Activated T-cell treated with anti-CD3 and anti-CD28 coated beads, Interleukin-2, amount 50 U/mL, for 1 hour (primary cell): ENCODE results near the gene PDXP.

ENCODE experiments used
- DNase-seq: peaks from one replicate; pipeline ENCODE4 v3.0.0-alpha.2; 2020

PDXP gene

DNA sequence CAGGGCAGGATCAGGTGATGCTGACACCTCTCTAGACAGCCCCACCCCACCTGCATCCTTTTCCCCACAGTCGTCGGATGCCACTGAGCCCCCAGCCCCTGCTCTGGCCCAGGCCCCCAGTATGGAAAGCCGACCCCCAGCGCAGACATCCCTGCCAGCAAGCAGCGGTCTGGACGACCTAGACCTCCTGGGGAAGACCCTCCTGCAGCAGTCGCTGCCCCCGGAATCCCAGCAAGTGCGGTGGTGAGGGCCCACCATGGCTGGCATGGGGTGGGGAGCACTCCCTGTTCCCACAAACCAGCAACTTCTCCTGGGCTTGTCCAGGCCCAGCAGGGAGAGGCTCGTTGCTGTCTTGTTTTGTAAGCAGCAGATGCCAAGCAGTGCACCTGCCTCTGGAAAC lies 28.6 kb upstream of the PDXP start:
- DNase-seq: no peak

DNA sequence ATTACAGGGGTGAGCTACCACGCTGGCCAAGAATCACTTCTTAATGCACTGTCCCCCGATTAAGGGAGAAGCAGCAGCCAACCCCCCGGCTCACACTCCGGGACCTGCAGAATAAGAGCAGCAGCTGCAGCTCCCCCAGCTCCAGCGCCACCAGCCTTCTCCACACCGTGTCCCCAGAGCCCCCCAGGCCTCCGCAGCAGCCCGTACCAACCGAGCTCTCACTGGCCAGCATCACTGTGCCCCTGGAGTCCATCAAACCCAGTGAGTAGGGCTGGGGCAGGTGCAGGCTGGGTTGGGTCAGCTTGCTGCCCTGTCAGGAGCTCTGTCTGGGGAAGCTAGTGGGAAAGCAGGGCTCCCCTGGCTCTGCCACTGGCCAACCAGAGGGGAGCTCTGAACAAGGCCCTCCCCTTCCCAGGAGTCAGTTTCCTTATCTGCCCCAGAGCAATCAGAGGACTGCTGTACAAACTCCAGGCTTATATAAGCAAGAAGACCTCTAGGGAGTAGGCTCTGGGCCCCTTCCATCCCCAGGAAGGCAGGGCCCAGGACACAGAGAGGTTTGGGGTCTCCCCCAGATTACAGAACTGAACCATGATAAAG lies 27.6 kb upstream of the PDXP start:
- no peak for DNase-seq

DNA sequence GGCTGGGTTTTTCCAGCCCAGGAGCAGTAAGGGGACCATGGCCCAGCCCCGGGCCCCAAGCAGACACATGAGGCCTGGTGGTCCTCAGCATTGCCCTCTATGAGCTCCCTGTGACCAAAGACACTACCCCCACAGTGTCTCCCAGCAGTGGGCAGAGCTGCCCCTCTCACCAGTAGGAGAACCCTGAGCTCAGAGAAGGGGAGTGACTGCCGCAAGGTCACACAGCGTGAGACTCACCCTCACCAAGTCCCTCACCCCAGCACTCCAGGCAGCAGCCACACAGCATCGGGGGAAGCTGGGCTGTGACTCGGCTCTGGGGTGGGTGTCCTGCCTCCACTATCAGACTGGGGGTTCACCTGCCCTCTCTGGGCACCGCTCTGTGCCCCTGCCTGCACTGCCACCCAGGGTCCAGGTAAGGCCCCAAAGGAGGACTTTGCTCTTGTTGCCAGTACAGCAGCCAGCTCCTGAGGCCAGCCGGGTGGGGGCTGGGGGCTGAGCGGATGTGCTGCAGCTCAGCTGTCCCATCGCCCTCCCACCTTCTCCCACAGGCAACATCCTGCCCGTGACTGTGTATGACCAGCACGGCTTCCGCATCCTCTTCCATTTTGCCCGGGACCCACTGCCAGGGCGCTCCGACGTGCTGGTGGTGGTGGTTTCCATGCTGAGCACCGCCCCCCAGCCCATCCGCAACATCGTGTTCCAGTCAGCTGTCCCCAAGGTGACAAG lies 26.9 kb upstream of the PDXP start:
- no peak for DNase-seq

DNA sequence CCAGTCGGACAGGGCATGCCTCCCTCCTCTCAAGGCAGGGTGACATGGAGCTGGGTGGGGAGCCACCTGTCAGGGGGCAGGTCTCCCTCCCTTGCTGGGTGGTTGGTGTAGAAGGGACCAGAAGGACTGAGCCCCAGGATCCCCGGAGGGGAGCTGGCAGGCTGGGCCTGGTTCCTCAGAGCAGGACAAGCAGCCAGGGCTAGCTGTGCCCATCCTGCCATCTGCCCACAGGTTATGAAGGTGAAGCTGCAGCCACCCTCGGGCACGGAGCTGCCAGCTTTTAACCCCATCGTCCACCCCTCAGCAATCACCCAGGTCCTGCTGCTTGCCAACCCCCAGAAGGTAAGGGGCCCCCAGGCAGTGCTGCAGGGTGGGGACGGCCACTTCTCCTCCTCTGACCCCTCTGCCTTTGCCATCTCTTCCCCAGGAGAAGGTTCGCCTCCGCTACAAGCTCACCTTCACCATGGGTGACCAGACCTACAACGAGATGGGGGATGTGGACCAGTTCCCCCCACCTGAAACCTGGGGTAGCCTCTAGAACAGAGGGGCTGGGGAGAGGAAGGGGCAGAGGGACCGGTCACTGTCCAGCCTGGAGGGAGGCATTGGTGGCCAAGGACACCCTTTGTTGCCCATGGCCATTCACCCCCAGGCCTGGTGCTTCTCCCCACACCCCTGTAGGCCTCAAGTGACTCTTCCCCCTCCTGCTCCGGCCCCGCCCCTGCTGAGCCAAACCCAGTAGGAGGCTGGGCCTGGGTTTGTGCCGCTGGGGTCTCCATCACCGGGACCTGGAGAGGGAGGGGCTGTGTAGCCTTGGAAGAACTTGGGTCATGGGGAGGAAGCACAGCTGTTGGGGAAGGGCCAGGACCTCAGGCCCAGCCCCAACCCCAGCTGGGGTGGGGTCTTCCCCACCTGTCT lies 26.1 kb upstream of the PDXP start:
- no peak for DNase-seq

DNA sequence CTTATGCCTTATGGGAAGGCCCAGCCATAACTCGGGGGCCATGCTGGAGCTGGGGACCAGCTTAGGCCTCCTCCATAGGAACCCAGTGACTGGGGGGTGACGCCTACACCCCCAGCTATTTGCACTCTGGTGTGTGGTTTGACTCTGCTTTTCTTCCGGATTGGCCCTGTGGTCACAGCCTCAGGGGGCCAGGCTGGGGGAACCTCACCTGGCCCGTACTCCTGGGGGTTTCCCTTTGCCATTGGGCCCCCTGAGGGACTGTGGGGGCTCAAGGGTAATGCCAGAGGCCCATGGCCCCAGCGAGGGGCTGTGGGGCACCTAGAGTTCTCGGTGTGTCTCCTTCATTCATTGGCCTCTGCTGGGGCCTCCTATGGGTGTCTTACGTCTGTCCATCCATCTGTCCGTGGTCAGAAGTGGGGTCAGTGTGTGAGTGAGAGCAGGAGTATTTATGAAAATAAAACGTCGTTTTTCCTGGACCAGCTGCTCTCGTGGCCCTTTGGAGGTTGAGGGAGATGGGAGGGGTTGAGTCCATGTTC lies 25.4 kb upstream of the PDXP start:
- no peak for DNase-seq

DNA sequence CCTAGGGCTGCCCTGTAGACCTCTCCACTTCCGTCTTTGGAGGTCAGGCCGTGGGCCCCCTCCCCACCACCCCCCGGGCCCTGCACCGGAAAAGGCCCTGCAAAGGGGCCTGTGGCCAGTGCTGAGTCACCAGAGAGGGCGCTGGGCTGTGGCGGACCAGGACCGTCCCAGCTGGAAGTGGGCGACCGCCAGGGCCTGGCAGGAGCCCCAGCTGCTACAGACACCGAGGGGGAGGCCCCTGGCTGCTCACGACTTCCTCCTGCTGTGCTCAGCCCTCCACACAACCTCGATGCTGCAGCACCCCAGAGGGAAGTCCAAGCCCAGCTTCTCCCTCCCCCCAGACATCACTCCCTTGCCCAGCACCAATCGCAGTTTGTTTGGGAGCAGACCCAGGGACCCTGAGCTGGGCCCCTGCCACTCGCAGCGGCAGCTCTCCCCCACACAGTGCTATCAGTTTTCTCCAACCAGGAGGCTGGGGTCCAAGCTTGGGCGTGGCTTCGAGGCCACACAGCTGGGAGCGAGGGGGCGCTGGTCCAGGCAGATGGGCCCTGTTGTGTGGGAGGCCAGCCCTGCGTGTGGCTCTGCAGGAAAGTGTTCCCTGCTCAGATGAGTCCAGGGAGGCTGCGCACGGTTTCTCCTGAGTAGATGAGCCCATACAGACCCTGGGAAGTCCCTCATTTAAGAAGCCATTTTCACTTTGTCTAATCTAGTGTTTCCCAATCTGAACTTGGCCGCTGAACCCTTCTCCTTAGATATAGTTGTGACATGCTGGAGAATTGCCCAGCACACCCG lies 24.7 kb upstream of the PDXP start:
- peak; percentile 59 for DNase-seq

DNA sequence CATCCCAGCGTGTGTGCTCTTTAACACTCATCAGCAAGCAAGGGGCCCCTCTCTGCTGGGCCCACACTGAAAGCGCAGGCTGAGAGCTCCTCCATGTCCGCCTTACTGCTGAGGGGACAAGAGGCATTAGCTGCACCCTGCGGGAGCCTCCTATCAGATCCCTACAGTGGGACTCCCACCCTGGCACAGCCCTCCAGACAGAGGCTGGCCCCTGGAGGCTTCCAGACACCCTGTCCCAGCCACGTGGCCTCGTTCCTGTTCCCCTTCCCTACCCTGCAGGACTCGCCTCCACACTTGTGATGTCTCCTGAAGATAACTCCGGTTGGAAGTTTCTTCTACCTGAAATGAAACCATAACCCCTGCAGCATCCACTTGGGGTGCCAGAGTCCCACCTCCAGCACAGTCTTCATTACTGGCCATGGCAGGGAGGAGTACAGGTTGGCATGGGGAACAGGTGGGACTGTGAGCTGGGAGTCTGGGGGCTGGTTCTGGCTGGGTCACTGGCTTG lies 24.1 kb upstream of the PDXP start:
- no peak for DNase-seq

DNA sequence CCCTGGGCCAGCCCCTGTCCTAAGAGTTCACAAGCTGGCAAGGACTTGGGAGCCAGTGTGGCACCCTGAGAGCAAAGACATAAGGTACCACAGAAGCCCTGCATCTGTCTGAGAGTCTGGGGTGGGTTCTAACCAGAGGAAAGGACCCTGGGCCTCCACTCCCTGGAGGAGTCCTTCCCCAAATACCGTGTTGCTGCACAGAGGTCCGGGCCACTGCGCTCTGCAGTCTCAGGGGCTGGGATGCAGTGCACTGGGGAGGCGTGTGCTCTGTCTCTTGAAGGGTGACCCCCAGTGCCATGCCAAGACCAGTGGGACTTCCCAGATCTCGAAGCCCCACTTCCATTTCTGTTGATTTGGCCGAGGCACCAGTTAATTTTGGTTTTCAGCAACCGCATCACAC lies 23.4 kb upstream of the PDXP start:
- DNase-seq: no peak

DNA sequence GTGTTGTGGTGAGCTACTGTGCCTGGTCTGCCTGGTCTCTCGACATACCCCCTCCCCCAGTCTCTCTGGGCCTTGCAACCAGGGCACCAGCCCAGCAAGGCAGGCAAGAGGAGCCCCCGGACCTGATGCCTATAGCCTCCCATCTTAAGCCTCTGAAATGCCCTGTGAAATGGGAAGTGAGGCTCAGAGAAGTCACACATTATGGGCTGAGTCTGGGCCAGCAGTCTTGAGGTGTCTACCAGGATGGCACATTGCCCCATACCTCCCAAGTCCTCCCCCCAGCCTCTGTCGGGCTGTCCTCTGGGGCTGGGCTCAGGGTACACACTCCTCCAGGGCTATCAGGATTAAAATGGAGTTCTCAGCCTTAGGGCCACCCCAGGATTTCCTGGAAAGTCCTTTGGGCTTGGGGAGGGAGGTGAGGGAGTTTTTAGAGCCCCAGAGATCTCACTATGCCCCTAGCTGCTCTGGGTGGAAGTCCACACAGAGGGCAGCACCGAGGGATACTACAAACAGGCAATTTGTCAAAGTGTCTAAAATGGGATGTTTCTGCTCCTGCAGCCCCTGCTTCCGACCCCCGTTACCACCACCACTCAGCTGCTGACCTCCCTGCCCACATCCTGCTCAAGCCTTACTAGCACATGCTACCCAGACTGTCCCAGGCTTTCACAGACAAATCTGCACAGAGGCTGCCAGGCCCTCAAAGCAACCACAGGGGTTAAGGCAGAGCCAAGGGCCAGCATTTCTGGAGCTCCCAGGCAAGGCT lies 22.2 kb upstream of the PDXP start:
- DNase-seq: no peak

DNA sequence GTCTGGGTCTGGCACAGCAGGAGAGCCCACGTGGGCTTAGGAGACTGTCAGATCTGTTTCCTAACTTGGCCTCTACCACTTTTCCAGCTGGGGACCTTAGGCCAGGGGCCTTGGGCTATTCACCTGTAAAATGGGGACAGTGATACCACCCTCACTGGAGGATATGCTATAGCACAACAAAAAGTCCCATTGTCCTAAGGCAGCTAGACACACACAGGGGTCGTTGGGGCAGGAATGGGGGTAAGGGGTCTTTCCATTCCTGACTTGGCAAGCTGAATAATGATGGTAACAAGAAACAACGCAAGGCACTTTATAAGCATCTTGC lies 21.6 kb upstream of the PDXP start:
- no peak for DNase-seq

DNA sequence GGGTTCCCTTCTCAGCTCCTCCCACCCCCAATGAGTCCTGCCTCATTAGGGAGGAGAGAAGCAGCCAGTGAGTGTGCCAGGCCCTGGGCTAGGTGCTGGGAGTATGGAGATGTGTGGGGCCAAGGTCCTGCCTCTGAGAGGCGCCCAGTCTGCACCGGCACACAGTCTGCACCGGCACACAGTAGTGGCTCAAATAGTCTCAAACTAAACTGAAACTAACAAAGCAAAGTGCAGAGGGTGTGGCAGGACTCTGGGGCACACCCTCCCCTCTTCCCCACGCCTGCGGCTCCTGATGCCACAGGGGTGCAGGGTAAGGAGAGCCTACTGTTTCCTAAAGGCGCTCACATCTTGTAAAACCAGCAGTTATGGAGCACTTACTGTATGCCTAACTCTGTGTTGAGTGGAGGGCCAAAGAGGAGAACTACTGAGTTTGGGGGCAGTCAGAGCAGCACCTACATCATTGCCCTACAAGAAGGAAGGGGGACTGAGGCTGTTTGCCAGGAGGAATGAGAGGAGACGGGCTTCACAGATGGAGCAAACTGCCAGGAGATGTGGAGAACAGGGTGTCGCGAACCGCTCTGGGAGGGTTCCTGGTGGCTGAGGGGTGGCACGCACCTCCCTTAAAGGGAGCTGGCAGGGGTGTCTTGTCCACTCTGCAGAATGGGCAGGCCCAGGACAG lies 20.0 kb upstream of the PDXP start:
- no peak for DNase-seq

DNA sequence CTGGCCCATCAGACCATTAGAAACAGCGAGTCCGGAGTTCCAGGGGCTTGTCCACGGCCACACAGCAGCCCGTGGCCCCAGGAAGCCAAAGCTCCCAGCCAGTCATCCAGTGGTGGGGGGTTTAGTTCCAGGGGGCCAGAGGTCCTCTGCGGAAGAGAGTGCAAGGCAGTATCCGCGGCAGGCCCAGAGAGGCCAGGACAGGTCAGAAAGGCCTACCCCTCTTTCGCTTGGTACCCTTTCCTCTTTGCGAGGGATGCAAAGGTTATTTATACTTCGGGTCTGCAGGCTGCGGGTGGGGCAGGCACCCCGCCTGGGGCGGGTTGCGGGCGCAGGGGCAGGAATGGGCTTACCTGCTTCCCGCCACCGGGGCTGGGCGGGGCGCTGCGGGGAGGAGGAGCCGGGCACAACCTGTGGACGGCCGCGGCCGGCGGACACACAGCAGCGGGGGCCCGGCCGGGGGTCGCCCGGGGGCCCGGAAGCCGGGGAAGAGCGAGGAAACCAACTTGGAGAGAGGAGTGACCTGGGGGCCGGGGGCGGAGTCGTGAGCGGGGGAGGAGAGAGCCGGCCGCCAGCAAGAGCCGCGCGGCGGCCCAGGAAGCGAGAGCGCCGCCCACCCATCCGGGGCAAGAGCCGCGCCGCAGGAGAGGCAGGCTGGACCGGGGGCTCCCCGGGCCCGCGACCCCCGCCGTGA lies 19.3 kb upstream of the PDXP start, which contains the start of gene SH3BP1:
Gene SH3BP1, plus strand, starts transcription at position 600 of the 691 bp plus-strand sequence. CDS start 119 bp downstream, outside the sequence.
- peak; percentile 62 for DNase-seq

DNA sequence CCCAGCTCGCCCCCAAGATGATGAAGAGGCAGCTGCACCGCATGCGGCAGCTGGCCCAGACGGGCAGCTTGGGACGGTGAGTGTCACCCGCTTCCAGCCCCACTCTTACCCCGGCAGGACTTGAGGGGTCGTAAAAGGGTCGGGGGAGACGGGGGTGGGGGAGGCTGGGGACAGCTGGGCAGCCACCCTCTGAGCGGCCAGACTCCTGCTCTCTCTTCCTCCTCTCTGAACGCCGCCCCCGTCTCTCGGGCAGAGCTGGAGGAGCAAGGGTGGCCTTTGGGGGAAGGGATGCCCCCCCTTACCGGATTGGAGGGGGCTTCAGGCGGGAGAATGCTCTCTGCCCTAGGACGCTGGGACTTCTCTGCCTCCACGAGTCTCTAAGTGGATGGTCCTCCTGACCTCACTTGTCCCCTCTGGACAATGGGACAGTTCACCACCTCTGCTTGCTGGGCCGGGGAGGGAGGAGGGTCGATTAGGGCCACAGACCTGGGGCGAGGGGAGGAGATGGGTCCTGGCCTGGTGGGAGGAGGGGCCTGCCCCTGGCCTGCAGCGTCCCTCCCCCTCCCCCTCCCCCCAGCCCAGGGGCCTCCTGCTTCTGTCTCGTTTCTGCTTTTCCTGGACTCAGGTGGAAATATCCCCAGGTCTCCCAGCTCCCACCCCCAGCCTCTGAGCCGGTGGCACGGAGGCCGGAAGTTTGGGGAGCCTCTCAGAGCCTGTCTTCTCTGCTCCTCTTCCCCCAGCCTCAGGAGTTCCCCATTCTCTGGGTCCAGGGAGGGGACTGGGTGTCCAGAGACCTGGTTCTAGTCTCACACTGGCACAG lies 18.5 kb upstream of the PDXP start:
- DNase-seq: peak; percentile 30

DNA sequence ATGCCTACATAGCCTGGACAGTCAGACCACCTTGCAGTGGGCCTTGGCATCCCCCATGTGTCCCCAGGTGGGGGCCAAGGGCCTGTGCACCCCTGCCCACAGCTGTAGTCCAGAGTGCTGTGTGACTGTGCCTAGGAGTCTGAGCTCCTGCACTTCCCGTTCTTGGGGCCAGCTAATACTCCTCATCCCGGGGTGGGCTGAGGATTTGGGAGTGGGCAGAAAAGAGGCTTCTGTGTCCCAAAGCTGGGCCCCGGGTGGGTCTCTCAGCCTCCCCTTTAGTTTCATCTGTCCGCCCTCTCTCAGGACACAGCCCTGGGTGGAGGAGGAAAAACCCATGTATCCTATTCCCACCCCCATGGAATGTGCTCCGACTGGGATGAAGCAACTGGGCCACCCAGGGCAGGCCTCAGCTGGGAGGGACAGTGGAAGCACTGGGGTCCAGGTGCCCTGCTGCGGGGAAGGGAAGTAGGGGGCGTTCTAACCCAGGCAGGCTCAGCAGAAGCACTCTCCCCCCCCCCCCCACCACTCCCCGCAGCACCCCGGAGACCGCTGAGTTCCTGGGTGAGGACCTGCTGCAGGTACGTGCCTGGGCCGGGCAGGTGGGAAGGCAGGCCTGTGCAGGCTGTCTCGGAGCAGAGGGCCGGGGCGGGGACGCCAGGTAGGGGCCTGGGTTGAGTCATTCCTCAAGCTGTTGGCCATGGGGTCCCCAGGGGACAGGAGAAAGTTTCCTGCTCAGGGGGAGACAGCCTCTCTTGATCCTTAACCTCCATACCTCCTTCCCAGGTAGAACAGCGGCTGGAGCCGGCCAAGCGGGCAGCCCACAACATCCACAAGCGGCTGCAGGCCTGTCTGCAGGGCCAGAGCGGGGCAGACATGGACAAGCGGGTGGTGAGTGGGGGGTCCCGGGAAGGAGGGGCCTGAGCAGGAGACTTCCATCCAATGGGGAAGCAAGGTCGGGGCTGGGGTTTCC lies 17.6 kb upstream of the PDXP start:
- DNase-seq: no peak

DNA sequence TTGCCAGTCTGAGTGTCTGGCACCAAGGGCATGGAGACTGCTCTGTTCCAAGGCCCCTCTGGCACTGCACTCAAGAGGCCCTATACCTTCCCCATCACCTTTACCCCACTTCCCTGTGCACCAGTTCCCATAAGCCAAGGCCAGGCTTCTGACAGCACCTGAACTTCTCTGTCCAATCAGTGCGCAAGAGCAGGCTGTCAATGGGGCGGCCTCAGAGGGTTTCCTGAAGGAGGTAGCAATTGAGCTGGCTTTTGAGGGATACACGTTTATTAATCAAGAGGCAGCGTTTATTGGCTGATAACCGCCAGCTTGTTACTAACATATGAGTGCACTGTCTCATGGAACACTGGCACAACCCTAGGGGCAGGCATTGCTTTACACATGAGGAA lies 17.0 kb upstream of the PDXP start:
- DNase-seq: no peak

DNA sequence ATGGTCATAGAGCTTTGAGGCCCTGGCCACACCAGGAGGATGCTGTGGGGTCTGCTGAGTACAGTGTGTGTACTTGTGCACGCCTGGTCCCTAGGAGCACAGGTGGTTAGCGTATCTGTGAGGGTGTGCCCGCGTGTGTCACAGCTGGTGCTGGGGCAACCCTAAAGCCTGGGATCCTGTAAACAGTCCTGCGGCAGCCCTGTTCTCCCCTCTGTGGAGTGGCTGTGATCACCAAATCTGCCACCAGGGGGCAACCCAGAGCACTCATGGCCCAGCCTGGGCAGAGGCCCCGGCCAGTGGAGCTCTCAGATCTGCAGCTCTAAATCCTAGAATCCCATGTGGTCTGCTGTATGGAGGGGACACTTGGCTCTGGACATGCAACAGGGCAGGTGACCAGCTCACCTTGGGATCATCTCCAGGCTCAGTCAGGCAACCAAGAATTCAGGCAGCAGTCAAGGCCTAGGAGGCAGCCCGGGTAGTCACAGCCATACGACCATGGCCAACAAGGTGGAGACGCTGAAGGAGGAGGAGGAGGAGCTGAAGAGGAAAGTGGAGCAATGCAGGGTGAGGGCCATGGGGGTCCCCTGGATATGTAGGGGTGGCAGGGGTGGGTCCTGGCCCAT lies 15.2 kb upstream of the PDXP start:
- peak; percentile 92 for DNase-seq

DNA sequence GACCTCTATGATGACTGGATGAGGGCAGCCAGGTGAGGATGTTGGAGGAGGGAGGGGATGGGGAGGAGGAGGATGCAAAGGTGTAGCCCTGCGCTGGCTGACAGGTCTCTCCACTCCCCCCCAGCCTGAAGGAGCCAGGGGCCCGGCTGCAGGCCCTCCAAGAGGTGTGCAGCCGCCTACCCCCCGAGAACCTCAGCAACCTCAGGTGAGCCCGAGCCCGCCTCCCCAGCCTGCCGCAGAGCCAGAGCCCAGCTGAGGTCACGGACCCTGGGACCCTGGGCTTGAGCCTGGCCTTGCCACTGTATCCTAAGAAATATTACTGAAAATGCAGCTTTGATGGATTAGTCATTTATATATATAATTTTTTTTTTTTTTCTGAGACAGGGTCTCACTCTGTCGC lies 11.2 kb upstream of the PDXP start:
- no peak for DNase-seq

DNA sequence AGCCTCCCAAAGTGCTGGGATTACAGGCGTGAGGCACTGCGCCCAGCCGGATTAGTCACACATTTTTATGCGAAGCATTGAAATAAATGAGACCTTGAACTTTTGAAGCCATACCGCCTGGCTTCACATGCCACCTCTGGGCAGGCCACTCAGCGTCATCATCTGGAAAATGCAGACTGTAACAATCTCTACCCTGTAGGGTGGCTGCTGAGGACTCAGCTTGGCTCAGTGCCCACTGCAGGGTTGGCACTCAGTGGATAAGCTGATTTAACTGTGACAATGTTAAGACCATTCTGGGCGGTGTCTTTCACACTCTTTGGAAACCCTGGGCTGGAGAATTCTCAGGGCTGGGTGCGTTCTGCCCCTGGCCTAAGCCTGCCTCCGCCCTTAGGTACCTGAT lies 10.6 kb upstream of the PDXP start:
- DNase-seq: no peak
